Measurements from ENCODE around the gene ZNRF3.

Gene ZNRF3

GRCh38 chr22:28909375-28909774 lies 26.0 kb downstream of the ZNRF3 start:
- no peak for TF ChIP-seq CTCF (IDR thresholded peaks at IDR 0.05; ENCODE audit: low read depth, low read length)
- H3K4me3 ChIP-seq (ENCODE audit: low read depth, low read length): no peak overlapping the region

- no peak for TF ChIP-seq CTCF (IDR thresholded peaks at IDR 0.05; ENCODE audit: low read depth, low read length)
- no peak overlapping the region for H3K4me3 ChIP-seq (ENCODE audit: low read depth, low read length)
Observed at GRCh38 chr22:28910569-28911303, 27.4 kb downstream of the ZNRF3 start.

GRCh38 chr22:28911304-28911690 lies 27.9 kb downstream of the ZNRF3 start:
- no peak for TF ChIP-seq CTCF (IDR thresholded peaks at IDR 0.05; ENCODE audit: low read depth, low read length)
- no peak overlapping the region for H3K4me3 ChIP-seq (ENCODE audit: low read depth, low read length)

GRCh38 chr22:28911777-28912669 lies 28.7 kb downstream of the ZNRF3 start:
- TF ChIP-seq CTCF (IDR thresholded peaks at IDR 0.05; ENCODE audit: low read depth, low read length): no peak

GRCh38 chr22:28914201-28914600 lies 30.8 kb downstream of the ZNRF3 start:
- H3K4me3 ChIP-seq (ENCODE audit: low read depth, low read length): no peak overlapping the region
- TF ChIP-seq CTCF (IDR thresholded peaks at IDR 0.05; ENCODE audit: low read depth, low read length): no peak

More at GRCh38 chr22:28911777-28912669, 28.7 kb downstream of the ZNRF3 start:
- no peak overlapping the region for H3K4me3 ChIP-seq (ENCODE audit: low read depth, low read length)

- no peak overlapping the region for H3K4me3 ChIP-seq (ENCODE audit: low read depth, low read length)
- TF ChIP-seq CTCF (IDR thresholded peaks at IDR 0.05; ENCODE audit: low read depth, low read length): no peak
Observed at GRCh38 chr22:28915969-28916368, 32.6 kb downstream of the ZNRF3 start.
